GM12891 (cell line): ENCODE results near the gene ERVMER34-1.

ENCODE experiments used
- POLR2A ChIP-seq: IDR thresholded peaks from 2 replicates; pipeline ENCODE4 v1.6.1; 2011; ENCODE audit warnings: low read depth, low read length, control low read depth
- TAF1 ChIP-seq: IDR thresholded peaks from 2 replicates; pipeline ENCODE4 v1.6.1; 2011; ENCODE audit warnings: low read depth, low read length, control low read depth

DNA sequence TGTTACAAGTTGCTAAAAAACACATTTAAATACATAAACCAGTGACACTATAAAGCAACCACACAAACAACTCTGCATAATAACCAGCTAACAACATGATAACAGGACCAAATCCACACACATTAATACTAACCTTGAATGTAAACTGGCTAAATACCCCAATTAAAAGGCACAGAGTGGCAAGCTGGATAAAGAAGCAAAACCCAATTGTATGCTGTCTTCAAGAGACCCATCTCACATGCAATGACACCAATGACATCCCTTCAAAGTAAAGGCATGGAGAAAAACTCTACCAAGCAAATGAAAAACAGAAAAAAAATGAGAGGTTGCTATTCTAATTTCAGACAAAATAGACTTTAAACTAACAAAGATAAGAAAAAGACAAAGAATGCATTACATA lies 57.7 kb downstream of the ERVMER34-1 start:
- no peak for TF ChIP-seq POLR2A
- TF ChIP-seq TAF1, result no peak
